Measurements from ENCODE around the gene MAGT1.

Gene MAGT1

GRCh38 chrX:77776659-77777058 is 118.6 kb downstream of the MAGT1 start:
- Histone ChIP-seq H3K4me3 (ENCODE audit: extremely low read depth, insufficient read depth, low read length, poor library complexity, severe bottlenecking) (no peak overlapping the region), H3K27ac (ENCODE audit: low read depth, low read length, severe bottlenecking) (no peak overlapping the region), H3K9me3 (ENCODE audit: control insufficient read depth, low read length) (no peaks in the 10 kb centered on the region), H3K4me1 (ENCODE audit: control insufficient read depth, insufficient read depth, low read length, poor library complexity, severe bottlenecking) (no peaks in the 10 kb centered on the region), H3K36me3 (ENCODE audit: control insufficient read depth, insufficient read depth, low read length) (no peaks in the 10 kb centered on the region)
- WGBS, 2 experiments (ENCODE audit: insufficient coverage in 2 of 2), result 83% methylated on average over 1 of the region's 2 CpGs; no CpG with 5 or more reads in 1 of the 2 experiments
